Neural progenitor cell (in vitro differentiated cells): ENCODE results near the gene BAIAP3. TPM values are rescaled to one million over a fixed set of nuclear protein-coding genes. Genes with fewer than 3 reads are reported as not detected.
A peak's percentile ranks its signal among the peaks of the same experiment; 100 is the strongest.

Source experiments
- DNase-seq: peaks from one replicate; pipeline ENCODE4 v3.0.0-alpha.2; 2016; ENCODE audit warnings: low spot score
- H2AFZ ChIP-seq: fragments of 200-600 bp; sonication (generic); replicated peaks from 2 replicates; pipeline ENCODE4 v1.6.1; 2016; ENCODE audit warnings: antibody characterized with exemption
- H3F3A ChIP-seq: fragments of 200-600 bp; sonication (generic); 2 replicates; pipeline ENCODE4 v1.6.1; 2016; ENCODE audit warnings: antibody characterized with exemption, low read depth
- H3K27ac ChIP-seq: fragments of 200-600 bp; sonication (generic); 2 replicates; pipeline ENCODE4 v1.5.1; 2016; ENCODE audit warnings: mild to moderate bottlenecking
- H3K27me3 ChIP-seq: fragments of 200-600 bp; sonication (generic); 2 replicates; pipeline ENCODE4 v1.6.1; 2016; ENCODE audit warnings: mild to moderate bottlenecking, moderate library complexity
- H3K36me3 ChIP-seq: fragments of 200-600 bp; sonication (generic); 2 replicates; pipeline ENCODE4 v1.5.1; 2016
- H3K4me1 ChIP-seq: fragments of 200-600 bp; sonication (generic); 2 replicates; pipeline ENCODE4 v1.6.1; 2016; ENCODE audit warnings: mixed run types
- H3K4me2 ChIP-seq: fragments of 200-600 bp; sonication (generic); 2 replicates; pipeline ENCODE4 v1.6.1; 2016
- H3K4me3 ChIP-seq: fragments of 200-600 bp; sonication (generic); 2 replicates; pipeline ENCODE4 v1.5.1; 2016
- H3K79me2 ChIP-seq: fragments of 200-600 bp; sonication (generic); 2 replicates; pipeline ENCODE4 v1.6.1; 2016; ENCODE audit warnings: low read depth
- H3K9ac ChIP-seq: fragments of 200-600 bp; sonication (generic); 2 replicates; pipeline ENCODE4 v1.6.1; 2016
- H3K9me3 ChIP-seq: fragments of 200-600 bp; sonication (generic); 2 replicates; pipeline ENCODE4 v1.5.1; 2016; ENCODE audit warnings: low read depth
- H4K20me1 ChIP-seq: fragments of 200-600 bp; sonication (generic); 2 replicates; pipeline ENCODE4 v1.6.1; 2016; ENCODE audit warnings: low read depth
- H3K27ac Mint-ChIP-seq: 3 replicates; pipeline ENCODE4 v1.8.0; 2021; ENCODE audit warnings: mixed read lengths
- H3K27me3 Mint-ChIP-seq: 2 replicates; pipeline ENCODE4 v1.8.0; 2022; ENCODE audit warnings: low read depth, mild to moderate bottlenecking, inconsistent platforms, moderate library complexity, mixed read lengths; ENCODE audit not compliant: insufficient read depth
- H3K36me3 Mint-ChIP-seq: 3 replicates; pipeline ENCODE4 v1.8.0; 2021; ENCODE audit warnings: mixed read lengths
- H3K4me1 Mint-ChIP-seq: 3 replicates; pipeline ENCODE4 v1.8.0; 2021; ENCODE audit warnings: mixed read lengths
- H3K4me3 Mint-ChIP-seq: 3 replicates; pipeline ENCODE4 v1.8.0; 2021; ENCODE audit warnings: mild to moderate bottlenecking, moderate library complexity, mixed read lengths
- H3K9me3 Mint-ChIP-seq: 3 replicates; pipeline ENCODE4 v1.8.0; 2020; ENCODE audit warnings: mixed read lengths
- CTCF ChIP-seq: fragments of 200-600 bp; sonication (generic); IDR thresholded peaks from 2 replicates; pipeline ENCODE4 v1.5.1; 2017; ENCODE audit warnings: antibody characterized with exemption, mild to moderate bottlenecking
- EZH2 ChIP-seq: fragments of 200-600 bp; sonication (generic); IDR thresholded peaks from 2 replicates; pipeline ENCODE4 v1.6.1; 2017; ENCODE audit warnings: antibody characterized with exemption, mild to moderate bottlenecking, moderate library complexity
- EZH2phosphoT487 ChIP-seq: fragments of 200-600 bp; sonication (generic); IDR thresholded peaks from 2 replicates; pipeline ENCODE4 v1.6.1; 2017; ENCODE audit warnings: antibody characterized with exemption
- total RNA-seq: library from RNA; depleted of rRNA; stranded (reverse); fragments of >200 nt; gene quantifications from 2 replicates; pipeline ENCODE4 v1.2.3, GENCODE V29; 2015; ENCODE audit warnings: low replicate concordance

The BAIAP3 gene
- total RNA-seq = 0.34 and 4.0 TPM in 2 replicates

- Mint-ChIP-seq H3K27me3 (peaks cover 15% of the 10 kb centered on the region), H3K9me3 (no peaks in the 10 kb centered on the region), H3K36me3 (no peaks in the 10 kb centered on the region), H3K4me3 (peak within 1 kb of the TSS; percentile 84), H3K4me1 (peaks cover 36% of the 10 kb centered on the region), H3K27ac (no peak within 1 kb of the TSS)
- Histone ChIP-seq H3K4me3 (peak within 1 kb of the TSS; percentile 42), H3F3A (peaks cover 20% of the 10 kb centered on the region), H3K27me3 (peaks cover 84% of the 10 kb centered on the region), H3K9ac (no peak within 1 kb of the TSS), H3K9me3 (no peaks in the 10 kb centered on the region), H3K79me2 (no peaks in the 10 kb centered on the region), H3K36me3 (no peaks in the 10 kb centered on the region), H3K4me1 (peaks cover 16% of the 10 kb centered on the region), H3K4me2 (peak within 1 kb of the TSS; percentile 77), H3K27ac (no peak within 1 kb of the TSS), H2AFZ (no peak within 1 kb of the TSS), H4K20me1 (peaks cover 52% of the 10 kb centered on the region)
- DNase-seq = peak; percentile 77
- TF ChIP-seq EZH2 (no peak), CTCF (no peak), EZH2phosphoT487 (peak; percentile 5)
These were observed at the start of gene BAIAP3 for GRCh38 chr16:1333149-1333812. BAIAP3 (plus strand) TSS chr16:1333645; CDS start chr16:1338550, 4,905 bp downstream.

GRCh38 chr16:1283996-1284616 lies 49.3 kb upstream of the BAIAP3 start:
- Histone ChIP-seq H3K4me1 (peaks cover 6% of the 10 kb centered on the region), H3K27ac (no peak overlapping the region), H3F3A (no peaks in the 10 kb centered on the region), H3K9me3 (no peaks in the 10 kb centered on the region), H3K4me2 (no peak overlapping the region), H3K79me2 (no peaks in the 10 kb centered on the region), H3K36me3 (no peaks in the 10 kb centered on the region), H3K4me3 (no peak overlapping the region), H3K9ac (no peak overlapping the region), H2AFZ (no peak overlapping the region), H4K20me1 (no peaks in the 10 kb centered on the region), H3K27me3 (peaks cover 29% of the 10 kb centered on the region)
- Mint-ChIP-seq H3K36me3 (no peaks in the 10 kb centered on the region), H3K27ac (no peak overlapping the region), H3K4me1 (peaks cover 10% of the 10 kb centered on the region), H3K4me3 (no peak overlapping the region), H3K9me3 (no peaks in the 10 kb centered on the region), H3K27me3 (peaks cover 10% of the 10 kb centered on the region)
- DNase-seq = no peak
- TF ChIP-seq EZH2 = no peak
- no peak for TF ChIP-seq EZH2phosphoT487
- no peak for TF ChIP-seq CTCF

GRCh38 chr16:1285669-1286512 lies 47.6 kb upstream of the BAIAP3 start:
- no peak overlapping the region for H2AFZ ChIP-seq
- H3K27me3 Mint-ChIP-seq = peaks cover 20% of the 10 kb centered on the region

More at GRCh38 chr16:1285669-1286512, 47.6 kb upstream of the BAIAP3 start:
- Histone ChIP-seq H3K27me3 (peaks cover 47% of the 10 kb centered on the region), H3K36me3 (no peaks in the 10 kb centered on the region), H3K79me2 (no peaks in the 10 kb centered on the region), H3K4me2 (no peak overlapping the region), H4K20me1 (no peaks in the 10 kb centered on the region), H3K27ac (no peak overlapping the region), H3K9me3 (no peaks in the 10 kb centered on the region), H3K4me1 (peaks cover 18% of the 10 kb centered on the region), H3K9ac (no peak overlapping the region), H3F3A (peaks cover 4% of the 10 kb centered on the region), H3K4me3 (no peak overlapping the region)
- H3K4me3 Mint-ChIP-seq = no peak overlapping the region
- DNase-seq = no peak
- no peak overlapping the region for H3K27ac Mint-ChIP-seq
- peak; percentile 18 for TF ChIP-seq CTCF
- no peak for TF ChIP-seq EZH2
- TF ChIP-seq EZH2phosphoT487 = no peak
- H3K4me1 Mint-ChIP-seq = peaks cover 17% of the 10 kb centered on the region
- no peaks in the 10 kb centered on the region for H3K9me3 Mint-ChIP-seq
- no peaks in the 10 kb centered on the region for H3K36me3 Mint-ChIP-seq
